Epithelial cell of esophagus (primary cell): Measurements from ENCODE around the gene HS6ST1.

Experiments
- DNase-seq: peaks from one replicate; pipeline ENCODE4 v3.0.0; 2010; ENCODE audit warnings: low read depth
- H3K4me3 ChIP-seq: 2 replicates; pipeline ENCODE4 v1.5.1; 2011; ENCODE audit warnings: mild to moderate bottlenecking, low read length, control low read depth
- TF ChIP-seq, protein P1 (sequence below): IDR thresholded peaks from 2 replicates; pipeline ENCODE4 v1.5.1; 2011; ENCODE audit warnings: low read depth, mild to moderate bottlenecking, low read length, control low read depth, inconsistent platforms; ENCODE audit not compliant: insufficient read depth; ENCODE audit errors: missing control alignments

The HS6ST1 gene

DNA sequence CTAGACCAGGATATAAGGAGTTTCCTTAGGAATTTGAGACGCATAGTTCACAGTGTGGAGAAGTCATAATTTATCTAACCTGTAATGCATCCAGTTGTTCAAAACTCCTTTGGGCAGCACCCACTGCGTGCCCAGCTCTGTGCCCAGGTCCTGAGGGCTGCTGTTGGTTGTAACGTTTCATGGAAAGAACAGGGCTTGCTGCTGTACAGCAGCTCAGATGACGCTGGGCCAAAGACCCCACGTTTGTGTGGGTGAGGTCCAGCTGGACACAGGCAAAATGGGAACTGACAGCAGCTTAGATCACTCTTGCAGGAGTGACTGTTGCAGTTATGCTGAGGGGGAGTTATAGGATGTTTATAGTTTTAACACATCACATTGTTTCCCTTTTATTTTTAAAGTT lies 30.0 kb upstream of the HS6ST1 start:
- TF ChIP-seq, protein P1, sequence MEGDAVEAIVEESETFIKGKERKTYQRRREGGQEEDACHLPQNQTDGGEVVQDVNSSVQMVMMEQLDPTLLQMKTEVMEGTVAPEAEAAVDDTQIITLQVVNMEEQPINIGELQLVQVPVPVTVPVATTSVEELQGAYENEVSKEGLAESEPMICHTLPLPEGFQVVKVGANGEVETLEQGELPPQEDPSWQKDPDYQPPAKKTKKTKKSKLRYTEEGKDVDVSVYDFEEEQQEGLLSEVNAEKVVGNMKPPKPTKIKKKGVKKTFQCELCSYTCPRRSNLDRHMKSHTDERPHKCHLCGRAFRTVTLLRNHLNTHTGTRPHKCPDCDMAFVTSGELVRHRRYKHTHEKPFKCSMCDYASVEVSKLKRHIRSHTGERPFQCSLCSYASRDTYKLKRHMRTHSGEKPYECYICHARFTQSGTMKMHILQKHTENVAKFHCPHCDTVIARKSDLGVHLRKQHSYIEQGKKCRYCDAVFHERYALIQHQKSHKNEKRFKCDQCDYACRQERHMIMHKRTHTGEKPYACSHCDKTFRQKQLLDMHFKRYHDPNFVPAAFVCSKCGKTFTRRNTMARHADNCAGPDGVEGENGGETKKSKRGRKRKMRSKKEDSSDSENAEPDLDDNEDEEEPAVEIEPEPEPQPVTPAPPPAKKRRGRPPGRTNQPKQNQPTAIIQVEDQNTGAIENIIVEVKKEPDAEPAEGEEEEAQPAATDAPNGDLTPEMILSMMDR = no peak
- DNase-seq = no peak
- no peak overlapping the region for H3K4me3 ChIP-seq

DNA sequence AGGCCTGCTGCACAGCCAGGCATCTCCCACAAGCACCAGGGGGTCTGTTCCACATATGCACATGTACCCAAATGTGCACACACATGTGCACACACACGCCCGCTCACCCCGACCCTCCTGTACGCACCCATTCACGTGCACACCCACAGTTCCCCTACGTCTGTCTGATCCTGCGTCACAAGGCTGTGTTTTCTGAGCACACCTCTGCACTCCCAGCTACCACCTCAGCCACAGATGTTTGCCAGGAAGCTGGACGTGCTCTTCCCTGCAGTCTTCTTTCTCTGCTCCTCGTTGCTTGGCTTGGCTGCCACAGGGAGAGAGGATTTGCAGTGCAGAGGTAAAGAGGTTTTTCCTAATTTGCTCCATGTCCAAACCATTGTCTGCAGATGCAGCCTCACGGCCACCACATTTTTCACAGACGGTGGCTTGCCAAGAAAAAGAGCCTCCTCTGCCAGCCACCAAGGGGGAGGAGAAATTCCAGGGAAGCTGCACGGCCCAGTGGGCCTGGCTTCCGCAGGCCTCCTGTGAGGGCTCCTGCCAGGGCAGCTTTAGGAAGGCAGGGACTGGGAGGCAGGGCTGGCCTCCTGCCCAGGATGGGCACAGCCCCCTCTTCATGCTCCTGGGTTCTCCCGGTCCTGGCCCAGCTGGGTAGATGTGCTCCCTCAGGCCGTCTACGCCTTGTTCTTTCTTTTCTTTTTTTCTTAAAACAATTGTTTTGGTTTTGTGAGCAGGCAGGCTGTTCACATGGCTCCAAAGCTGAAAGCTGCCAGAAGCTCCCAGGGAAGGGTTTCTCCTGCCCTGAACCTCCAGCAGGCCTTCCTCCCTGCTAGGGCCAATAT lies 29.3 kb upstream of the HS6ST1 start:
- H3K4me3 ChIP-seq = no peak overlapping the region
- no peak for DNase-seq
- TF ChIP-seq, protein P1 = no peak

DNA sequence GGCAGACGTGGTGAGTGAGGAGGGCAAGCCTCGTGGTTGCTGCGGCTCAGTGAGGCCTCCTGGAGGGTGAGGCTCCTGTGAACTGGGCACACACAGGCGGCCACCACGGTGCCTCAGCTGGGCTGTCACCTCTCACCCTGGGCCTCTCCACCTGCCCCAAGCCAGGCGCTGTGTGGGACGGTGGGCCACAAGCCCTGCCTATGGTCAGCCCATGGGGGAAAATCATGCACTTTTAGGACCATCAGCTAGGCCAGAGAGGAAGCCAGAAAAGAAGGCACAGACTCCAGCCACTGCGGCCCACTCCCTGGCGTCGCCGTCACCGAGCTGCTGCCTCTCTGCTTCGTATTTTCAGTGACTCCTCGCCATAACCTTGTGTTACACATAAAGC lies 28.5 kb upstream of the HS6ST1 start:
- TF ChIP-seq, protein P1 = no peak
- no peak overlapping the region for H3K4me3 ChIP-seq
- no peak for DNase-seq

GRCh38 chr2:128346291-128347170 lies 27.9 kb upstream of the HS6ST1 start:
- DNase-seq = no peak
- no peak overlapping the region for H3K4me3 ChIP-seq
- TF ChIP-seq, protein P1 = no peak

GRCh38 chr2:128345436-128346165 lies 26.9 kb upstream of the HS6ST1 start:
- no peak for DNase-seq
- TF ChIP-seq, protein P1 = no peak
- H3K4me3 ChIP-seq = no peak overlapping the region

DNA sequence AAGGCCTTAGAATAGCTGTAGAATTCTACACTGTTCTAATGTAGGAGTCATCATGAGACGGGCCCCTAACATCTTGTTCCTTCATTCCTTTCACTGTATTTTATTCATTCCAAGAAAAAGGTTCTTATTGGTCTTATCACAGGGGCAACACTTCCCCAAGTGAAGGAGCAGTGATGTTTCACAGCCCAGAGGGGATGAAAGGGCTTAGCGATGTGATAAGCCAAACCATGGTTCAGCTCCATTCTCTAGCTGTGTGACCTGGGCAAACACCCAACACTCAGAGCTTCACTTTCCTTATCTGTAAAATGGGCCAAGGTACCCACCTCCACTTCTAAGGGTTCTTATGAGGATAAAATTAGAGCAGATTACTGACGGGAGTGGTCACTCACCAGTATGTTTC lies 25.4 kb upstream of the HS6ST1 start:
- no peak for DNase-seq
- H3K4me3 ChIP-seq = no peak overlapping the region
- TF ChIP-seq, protein P1 = no peak
